ENCODE results near the gene BIN1.

DNA sequence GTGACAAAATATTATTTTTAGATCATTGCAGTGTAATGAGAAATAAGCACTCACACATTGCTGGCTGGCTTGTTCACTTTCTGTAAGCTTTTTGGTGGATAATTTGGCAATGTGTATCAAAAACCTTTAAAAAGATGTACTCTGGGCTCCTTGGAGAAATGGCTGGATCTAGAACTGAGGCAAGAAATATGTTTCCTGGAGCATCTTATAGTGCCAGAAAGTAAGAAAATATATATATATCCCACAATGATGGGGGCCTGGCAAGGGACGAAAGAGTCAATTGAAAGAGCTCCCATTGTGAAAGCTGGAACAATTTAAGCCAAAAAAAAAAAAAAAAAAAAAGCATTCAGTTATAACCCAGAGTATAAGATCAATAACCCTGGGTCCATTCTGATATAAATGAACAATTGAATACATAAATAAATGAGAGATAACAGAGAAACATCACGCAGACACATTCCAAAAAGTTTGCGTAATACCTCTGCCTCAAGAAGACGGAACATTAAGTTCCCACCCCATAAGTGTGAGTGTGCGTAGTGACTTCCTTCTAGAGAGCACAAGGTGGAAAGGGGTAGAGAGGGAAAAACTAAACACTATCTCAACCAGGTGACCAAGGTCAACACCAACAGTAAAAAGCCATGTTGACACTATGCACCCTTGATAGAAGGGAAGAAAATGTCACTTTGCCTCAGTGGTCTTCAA, 77.5 kb downstream of the BIN1 start:
- TF ChIP-seq, protein P1, sequence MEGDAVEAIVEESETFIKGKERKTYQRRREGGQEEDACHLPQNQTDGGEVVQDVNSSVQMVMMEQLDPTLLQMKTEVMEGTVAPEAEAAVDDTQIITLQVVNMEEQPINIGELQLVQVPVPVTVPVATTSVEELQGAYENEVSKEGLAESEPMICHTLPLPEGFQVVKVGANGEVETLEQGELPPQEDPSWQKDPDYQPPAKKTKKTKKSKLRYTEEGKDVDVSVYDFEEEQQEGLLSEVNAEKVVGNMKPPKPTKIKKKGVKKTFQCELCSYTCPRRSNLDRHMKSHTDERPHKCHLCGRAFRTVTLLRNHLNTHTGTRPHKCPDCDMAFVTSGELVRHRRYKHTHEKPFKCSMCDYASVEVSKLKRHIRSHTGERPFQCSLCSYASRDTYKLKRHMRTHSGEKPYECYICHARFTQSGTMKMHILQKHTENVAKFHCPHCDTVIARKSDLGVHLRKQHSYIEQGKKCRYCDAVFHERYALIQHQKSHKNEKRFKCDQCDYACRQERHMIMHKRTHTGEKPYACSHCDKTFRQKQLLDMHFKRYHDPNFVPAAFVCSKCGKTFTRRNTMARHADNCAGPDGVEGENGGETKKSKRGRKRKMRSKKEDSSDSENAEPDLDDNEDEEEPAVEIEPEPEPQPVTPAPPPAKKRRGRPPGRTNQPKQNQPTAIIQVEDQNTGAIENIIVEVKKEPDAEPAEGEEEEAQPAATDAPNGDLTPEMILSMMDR (IDR thresholded peaks at IDR 0.05; ENCODE audit: low read depth, low read length): no peak
- TF ChIP-seq EZH2phosphoT487 (IDR thresholded peaks at IDR 0.05; ENCODE audit: low read depth): no peak
